ENCODE data around the gene TRAPPC12.

Gene TRAPPC12

DNA sequence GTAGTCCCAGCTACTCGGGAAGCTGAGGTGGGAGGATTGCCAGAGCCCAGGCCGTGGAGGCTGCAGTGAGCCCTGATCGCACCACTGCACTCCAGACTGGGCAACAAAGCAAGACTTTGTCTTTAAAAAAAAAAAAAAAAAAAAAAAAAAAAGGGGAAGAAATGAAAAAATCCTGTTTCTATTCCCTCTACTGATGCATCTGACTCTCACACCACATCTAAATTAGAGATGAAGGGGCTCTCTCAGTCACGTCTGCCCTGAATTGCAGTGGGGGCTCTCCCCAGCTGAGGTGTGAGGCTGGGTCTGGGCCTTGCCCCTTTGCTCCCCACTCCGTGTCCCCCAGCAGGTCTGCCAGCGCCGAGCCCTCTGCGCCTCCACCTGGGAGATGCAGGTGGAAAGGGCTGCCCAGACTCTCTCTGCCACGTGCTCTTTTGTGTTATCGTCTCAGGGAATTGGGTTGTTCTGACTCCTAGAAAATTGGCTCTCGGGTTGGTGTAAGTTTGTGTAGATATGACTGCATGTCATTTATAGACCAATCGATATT lies 30.2 kb downstream of the TRAPPC12 start:
- no peak for DNase-seq

GRCh38 chr2:3411103-3411502 lies 31.6 kb downstream of the TRAPPC12 start:
- no peak for DNase-seq

- no peak for DNase-seq
These were observed 34.2 kb downstream of the TRAPPC12 start for GRCh38 chr2:3413697-3414096.

GRCh38 chr2:3414133-3414860 lies 34.8 kb downstream of the TRAPPC12 start:
- no peak for DNase-seq

GRCh38 chr2:3418766-3419404 lies 39.4 kb downstream of the TRAPPC12 start:
- no peak for DNase-seq

DNA sequence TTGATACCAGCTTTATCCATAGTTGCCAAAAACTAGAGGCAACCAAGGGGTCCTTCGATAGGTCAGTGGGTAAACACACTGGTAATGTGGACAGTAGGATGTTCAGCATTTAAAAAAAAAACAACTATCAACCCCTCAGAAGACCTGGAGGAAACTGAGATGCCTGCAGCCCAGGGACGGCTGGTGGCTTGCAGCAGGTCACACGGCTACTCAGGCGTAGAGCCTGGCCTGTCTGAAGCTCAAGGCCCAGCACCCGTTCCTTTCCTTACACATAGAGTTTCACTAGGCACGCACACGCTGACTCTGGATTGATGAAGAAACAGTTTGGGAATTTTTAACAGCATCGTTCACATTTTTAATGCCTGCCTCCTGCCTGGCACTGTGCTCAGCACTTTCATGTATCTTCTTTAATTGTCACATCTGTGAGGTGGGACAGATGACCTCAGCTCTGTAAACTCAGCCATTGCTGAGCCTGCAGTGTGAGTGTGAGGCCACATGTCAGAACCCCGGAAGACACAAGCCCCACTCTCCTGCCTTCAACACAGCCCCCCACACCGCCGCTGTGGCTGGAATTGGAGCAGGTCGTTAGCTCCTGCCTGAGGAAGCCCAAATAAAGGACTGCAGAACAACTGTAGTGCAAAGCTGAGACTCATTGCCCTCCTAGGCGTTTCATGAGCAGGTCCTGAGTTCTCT lies 40.7 kb downstream of the TRAPPC12 start:
- no peak for DNase-seq

DNA sequence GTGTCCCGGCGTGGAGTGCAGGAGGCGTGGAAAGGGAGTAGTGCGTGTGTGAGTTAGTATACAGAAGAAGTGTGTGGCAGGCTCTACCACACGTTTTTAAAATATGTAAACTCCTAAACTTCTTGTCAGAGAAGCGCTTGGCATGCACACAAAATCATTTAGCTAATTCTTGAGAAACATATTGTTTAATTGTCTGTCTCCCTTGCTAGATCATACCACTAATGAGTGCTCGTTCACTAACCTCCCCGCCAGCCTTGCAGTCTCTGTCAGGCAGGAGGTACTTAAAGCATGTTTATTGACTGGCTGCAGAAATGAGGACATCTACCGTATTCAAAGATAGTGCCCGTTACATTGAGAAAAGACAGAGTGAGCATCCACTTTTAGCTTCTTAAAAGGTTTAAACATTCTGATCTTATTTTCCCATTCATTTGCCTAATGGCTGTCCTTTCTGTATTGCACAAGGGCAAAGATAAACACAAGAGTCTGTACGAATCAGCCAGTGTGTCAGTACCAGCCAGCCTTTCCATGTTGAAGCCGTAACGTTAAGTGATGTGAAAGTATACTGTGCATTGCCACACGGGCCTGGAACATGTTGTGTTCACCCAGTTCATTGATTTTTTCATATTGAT lies 41.4 kb downstream of the TRAPPC12 start:
- no peak for DNase-seq

DNA sequence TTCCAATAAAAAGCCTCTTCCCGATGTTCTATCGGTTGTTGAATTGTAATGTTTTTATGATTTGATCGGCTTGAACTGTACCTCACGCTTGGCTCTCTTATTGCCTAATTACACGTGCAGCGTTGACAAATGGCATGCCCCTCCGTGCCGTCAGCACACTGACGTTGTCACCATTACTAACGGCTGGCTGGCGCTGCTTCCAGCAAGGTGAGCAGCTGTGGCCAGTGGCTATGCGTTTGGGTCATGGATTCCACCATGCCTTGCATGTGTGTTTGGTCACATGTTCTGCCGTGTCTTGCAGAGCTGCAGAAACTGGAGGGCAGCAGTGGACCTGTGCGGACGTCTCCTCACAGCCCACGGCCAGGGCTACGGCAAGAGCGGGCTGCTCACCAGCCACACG lies 42.1 kb downstream of the TRAPPC12 start:
- DNase-seq: no peak

DNA sequence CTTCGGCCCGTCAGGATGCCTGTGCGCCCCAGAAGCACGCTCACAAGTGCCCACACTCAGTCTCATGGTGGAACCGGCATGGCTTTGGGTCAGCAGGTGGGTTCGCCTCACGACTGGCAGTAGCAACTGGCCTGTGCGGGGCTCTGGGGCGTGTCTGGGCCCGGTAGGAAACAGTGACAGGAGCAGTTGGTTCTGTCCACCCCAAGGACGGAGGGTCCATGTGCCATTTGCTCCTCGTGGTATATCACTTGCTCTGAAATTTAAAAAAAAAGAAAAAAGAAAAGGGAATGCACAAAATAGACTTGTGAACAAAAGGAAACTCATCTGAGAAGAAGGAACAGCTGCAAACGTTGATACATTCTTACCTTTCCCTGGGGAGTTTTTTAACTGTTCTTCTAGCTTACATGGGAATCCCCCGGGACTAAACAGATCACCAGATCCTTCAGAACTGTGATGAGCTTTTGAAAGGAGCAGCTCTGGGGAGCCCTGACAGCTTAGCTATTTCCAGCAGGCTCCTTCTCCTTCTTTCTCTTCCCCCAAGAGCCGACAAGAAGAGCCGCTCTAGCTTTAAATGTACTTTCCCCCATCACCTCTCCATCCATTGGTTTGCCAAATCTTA lies 42.8 kb downstream of the TRAPPC12 start:
- DNase-seq: no peak

GRCh38 chr2:3423492-3424170 lies 44.1 kb downstream of the TRAPPC12 start:
- DNase-seq: no peak

DNA sequence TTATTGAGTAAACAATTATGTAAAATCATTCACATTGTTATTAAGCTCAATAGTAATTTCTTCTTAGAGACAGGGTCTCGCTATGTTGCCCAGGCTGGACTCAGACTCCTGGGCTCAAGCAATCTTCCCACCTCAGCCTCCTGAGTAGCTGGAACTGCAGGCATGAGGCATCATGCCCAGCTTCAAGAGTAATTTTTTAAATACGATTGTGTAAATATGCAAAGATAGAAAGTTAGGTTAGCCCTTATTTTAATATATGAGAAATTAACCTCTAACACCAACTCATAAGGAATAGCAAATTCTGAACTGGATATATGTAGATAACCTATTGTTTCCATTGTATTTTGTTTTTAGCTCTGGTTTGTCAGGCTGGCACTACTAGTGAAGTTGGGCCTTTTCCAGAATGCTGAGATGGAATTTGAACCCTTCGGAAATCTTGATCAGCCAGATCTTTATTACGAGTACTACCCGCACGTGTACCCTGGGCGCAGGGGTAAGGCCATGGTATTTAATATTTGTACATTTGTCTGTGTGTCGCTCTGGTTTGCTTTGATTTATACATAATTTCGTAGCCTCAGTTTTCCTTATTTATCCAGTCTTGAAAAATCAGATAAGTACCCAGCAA lies 44.8 kb downstream of the TRAPPC12 start:
- DNase-seq: no peak

- DNase-seq: no peak
These were observed 47.1 kb downstream of the TRAPPC12 start for GRCh38 chr2:3426615-3427014.

GRCh38 chr2:3427272-3427671 lies 47.8 kb downstream of the TRAPPC12 start:
- no peak for DNase-seq

DNA sequence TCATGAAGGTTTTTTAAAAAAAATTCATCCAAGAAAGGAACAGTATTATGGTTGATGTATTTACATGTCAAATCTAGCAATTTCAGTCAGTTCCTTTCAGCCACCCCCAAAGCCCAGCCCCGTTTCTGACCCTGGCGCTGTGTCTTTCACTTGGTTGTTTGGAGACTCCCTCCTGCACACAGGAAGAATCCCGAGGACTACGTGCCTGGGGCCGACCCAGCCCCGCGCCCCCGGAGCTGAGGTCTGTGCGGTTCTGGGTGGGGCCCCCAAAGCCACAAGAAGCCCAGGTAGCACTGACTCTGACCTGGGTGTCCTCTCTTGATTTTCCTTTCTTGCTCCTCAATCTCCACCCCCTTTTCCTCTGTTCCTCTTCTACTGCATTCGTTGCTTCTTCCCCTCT lies 49.1 kb downstream of the TRAPPC12 start:
- no peak for DNase-seq

- DNase-seq: no peak
These were observed 49.6 kb downstream of the TRAPPC12 start for GRCh38 chr2:3429066-3429610.

DNA sequence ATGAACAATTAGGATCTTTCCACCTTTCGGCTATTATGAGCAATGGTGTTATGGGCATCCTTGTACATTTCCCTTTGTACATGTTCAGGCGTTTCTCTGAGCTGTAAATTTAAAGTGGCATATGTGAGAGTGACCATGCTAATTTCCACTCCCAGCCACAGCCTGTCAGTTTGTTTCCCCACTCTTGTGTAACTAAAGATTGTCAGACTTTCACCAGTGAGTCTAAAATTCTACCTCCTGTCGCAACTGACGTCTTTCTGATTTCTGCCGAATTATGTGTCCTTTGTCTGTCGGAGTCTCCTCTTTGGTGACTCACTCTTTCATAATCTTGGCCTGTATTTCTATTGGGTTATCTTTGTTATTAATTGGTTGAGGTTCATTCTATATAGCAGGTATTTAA lies 50.7 kb downstream of the TRAPPC12 start:
- DNase-seq: no peak

GRCh38 chr2:3430740-3431490 lies 51.4 kb downstream of the TRAPPC12 start:
- DNase-seq: no peak

DNA sequence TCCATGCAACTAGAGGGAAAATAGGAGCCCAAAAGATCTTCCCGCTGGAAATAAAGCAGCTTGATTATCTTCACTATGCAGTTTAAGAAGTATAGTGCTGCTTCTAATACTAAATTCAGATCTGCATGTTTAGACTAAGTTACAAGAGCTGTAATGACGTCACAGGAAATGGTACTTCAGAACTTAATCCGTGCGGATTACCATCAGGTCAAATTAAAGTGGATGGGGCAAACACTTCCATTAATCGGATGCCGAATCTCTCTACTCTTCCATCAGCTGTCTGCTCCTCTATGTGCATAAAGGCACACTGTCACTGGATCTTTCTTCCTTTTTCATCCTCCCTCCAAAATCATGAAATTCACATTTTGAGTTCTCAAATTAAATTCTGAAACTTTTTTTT lies 52.6 kb downstream of the TRAPPC12 start:
- no peak for DNase-seq

GRCh38 chr2:3432693-3433338 lies 53.3 kb downstream of the TRAPPC12 start:
- DNase-seq: no peak

GRCh38 chr2:3433339-3433699 lies 53.8 kb downstream of the TRAPPC12 start:
- peak; percentile 14 for DNase-seq
